Measurements from ENCODE around the gene METAP1D.

GRCh38 chr2:172084645-172085459, 85.1 kb downstream of the METAP1D start:
- TF ChIP-seq, protein P1, sequence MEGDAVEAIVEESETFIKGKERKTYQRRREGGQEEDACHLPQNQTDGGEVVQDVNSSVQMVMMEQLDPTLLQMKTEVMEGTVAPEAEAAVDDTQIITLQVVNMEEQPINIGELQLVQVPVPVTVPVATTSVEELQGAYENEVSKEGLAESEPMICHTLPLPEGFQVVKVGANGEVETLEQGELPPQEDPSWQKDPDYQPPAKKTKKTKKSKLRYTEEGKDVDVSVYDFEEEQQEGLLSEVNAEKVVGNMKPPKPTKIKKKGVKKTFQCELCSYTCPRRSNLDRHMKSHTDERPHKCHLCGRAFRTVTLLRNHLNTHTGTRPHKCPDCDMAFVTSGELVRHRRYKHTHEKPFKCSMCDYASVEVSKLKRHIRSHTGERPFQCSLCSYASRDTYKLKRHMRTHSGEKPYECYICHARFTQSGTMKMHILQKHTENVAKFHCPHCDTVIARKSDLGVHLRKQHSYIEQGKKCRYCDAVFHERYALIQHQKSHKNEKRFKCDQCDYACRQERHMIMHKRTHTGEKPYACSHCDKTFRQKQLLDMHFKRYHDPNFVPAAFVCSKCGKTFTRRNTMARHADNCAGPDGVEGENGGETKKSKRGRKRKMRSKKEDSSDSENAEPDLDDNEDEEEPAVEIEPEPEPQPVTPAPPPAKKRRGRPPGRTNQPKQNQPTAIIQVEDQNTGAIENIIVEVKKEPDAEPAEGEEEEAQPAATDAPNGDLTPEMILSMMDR (IDR thresholded peaks at IDR 0.05; ENCODE audit: insufficient read depth, low read length) = no peak
- TF ChIP-seq REST (IDR thresholded peaks at IDR 0.05; ENCODE audit: insufficient replicate concordance, low read depth) (no peak), POLR2AphosphoS5 (IDR thresholded peaks at IDR 0.05; ENCODE audit: low read depth) (no peak)

Measured in HL-60 (cell line).